Stimulated activated CD4-positive, alpha-beta T cell treated with anti-CD3 and anti-CD28 coated beads, Interleukin-1b, Interleukin-23, amount 100 ng/mL, for 24 hours (primary cell): ENCODE data around the gene C2CD3.
A peak's percentile ranks its signal among the peaks of the same experiment; 100 is the strongest.
"Not testable (repeated sequence)": the region's sequence is repeated elsewhere in the genome, so short reads cannot be mapped to it uniquely, and the experiment has no call there.

Experiments used
- DNase-seq, 4 experiments: peaks; one replicate each; pipeline ENCODE4 v3.0.0-alpha.2; 2020; ENCODE audit warnings: low read depth in 4 of 4, low spot score in 1 of 4

Gene C2CD3

GRCh38 chr11:74006743-74007304 lies 164.0 kb downstream of the C2CD3 start:
- no peak for DNase-seq

GRCh38 chr11:74005721-74006517 lies 164.9 kb downstream of the C2CD3 start:
- DNase-seq = no peak

GRCh38 chr11:74004759-74005615 lies 165.8 kb downstream of the C2CD3 start:
- peak in 3 of 4 experiments; percentile 36 to 60 (median 58) for DNase-seq

GRCh38 chr11:74004046-74004695 lies 166.6 kb downstream of the C2CD3 start:
- no peak for DNase-seq

- no peak for DNase-seq
Observed at GRCh38 chr11:74002832-74003231, 168.0 kb downstream of the C2CD3 start.

- no peak for DNase-seq
Observed at GRCh38 chr11:74001822-74002286, 168.9 kb downstream of the C2CD3 start.

GRCh38 chr11:74000307-74001133 lies 170.3 kb downstream of the C2CD3 start:
- no peak for DNase-seq

- no peak for DNase-seq
Observed at GRCh38 chr11:73999581-74000306, 171.1 kb downstream of the C2CD3 start.

GRCh38 chr11:73998846-73999575 lies 171.8 kb downstream of the C2CD3 start:
- no peak for DNase-seq

GRCh38 chr11:73997120-73997770 lies 173.6 kb downstream of the C2CD3 start:
- no peak for DNase-seq

- no peak for DNase-seq
Observed at GRCh38 chr11:73996161-73996747, 174.5 kb downstream of the C2CD3 start.

GRCh38 chr11:73995731-73996130 lies 175.1 kb downstream of the C2CD3 start:
- no peak for DNase-seq

- DNase-seq = no peak
Observed at GRCh38 chr11:73995247-73995646, 175.6 kb downstream of the C2CD3 start.

GRCh38 chr11:73991471-73992006 lies 179.3 kb downstream of the C2CD3 start:
- no peak for DNase-seq

- DNase-seq = no peak
Observed at GRCh38 chr11:73990730-73991129, 180.1 kb downstream of the C2CD3 start.

GRCh38 chr11:73989156-73989555 lies 181.6 kb downstream of the C2CD3 start:
- DNase-seq = no peak

GRCh38 chr11:73988227-73988626 lies 182.6 kb downstream of the C2CD3 start:
- DNase-seq = no peak

- DNase-seq = not testable (repeated sequence)
Observed at GRCh38 chr11:73985661-73986060, 185.1 kb downstream of the C2CD3 start.
